KOPT-K1 (cell line): ENCODE results near the gene SMTNL2.

Experiments used
- H3K27ac ChIP-seq: fragments of 200-600 bp; sonication (generic); 2 replicates; pipeline ENCODE4 v1.5.1; 2016; ENCODE audit warnings: antibody characterized with exemption, mild to moderate bottlenecking, low read depth, low read length; ENCODE audit not compliant: poor library complexity, severe bottlenecking
- H3K36me3 ChIP-seq: fragments of 200-600 bp; sonication (generic); 2 replicates; pipeline ENCODE4 v1.5.1; 2017; ENCODE audit warnings: antibody characterized with exemption, mild to moderate bottlenecking, low read length, moderate library complexity; ENCODE audit not compliant: insufficient read depth
- H3K9me3 ChIP-seq: fragments of 200-600 bp; sonication (generic); 2 replicates; pipeline ENCODE4 v1.5.1; 2017; ENCODE audit warnings: antibody characterized with exemption, low read length, mild to moderate bottlenecking; ENCODE audit not compliant: insufficient read depth, poor library complexity, severe bottlenecking

SMTNL2 gene

DNA sequence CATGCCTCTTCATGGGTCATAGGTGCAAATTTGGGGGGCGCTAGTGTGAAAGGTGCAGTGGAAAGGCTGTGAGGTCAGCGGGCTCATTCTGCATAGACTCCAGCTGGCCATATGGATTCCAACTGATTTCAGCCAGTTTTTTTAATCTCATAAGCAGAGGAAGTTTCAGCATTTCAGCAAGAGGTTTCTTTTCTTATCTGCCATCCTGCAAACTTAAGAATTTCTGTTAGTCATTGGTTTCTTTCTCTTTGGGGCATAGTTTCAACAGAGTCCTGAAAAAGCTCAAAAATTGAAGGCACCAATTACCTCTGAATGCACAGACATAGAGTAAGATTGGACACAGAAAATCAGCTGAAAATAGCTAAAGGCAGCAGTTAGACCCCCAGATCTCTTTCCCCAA, 73.3 kb downstream of the SMTNL2 start:
- Histone ChIP-seq H3K36me3 (no peaks in the 10 kb centered on the region), H3K9me3 (no peaks in the 10 kb centered on the region), H3K27ac (no peak overlapping the region)
